Endometrial microvascular endothelial cells (primary cell): ENCODE data around the gene MARCHF10. TPM values are rescaled to one million over a fixed set of nuclear protein-coding genes. Genes with fewer than 3 reads are reported as not detected.
"Not testable (repeated sequence)": the region's sequence is repeated elsewhere in the genome, so short reads cannot be mapped to it uniquely, and the experiment has no call there.

ENCODE experiments used
- in situ Hi-C: cut with HindIII; loops from 2 replicates; pipeline ENCODE4 v1.10.0; 2017; ENCODE audit warnings: low sequenced_read_pairs, low pct_unique_long_range_greater_than_20kb; ENCODE audit errors: inconsistent ontology term
- total RNA-seq: library from RNA; depleted of rRNA; stranded (reverse); fragments of >200 nt; gene quantifications from one replicate; pipeline ENCODE4 v1.2.3, GENCODE V29; 2015; ENCODE audit errors: inconsistent ontology term

MARCHF10 gene
- total RNA-seq, 1 donor from 2014 or later = not detected

DNA sequence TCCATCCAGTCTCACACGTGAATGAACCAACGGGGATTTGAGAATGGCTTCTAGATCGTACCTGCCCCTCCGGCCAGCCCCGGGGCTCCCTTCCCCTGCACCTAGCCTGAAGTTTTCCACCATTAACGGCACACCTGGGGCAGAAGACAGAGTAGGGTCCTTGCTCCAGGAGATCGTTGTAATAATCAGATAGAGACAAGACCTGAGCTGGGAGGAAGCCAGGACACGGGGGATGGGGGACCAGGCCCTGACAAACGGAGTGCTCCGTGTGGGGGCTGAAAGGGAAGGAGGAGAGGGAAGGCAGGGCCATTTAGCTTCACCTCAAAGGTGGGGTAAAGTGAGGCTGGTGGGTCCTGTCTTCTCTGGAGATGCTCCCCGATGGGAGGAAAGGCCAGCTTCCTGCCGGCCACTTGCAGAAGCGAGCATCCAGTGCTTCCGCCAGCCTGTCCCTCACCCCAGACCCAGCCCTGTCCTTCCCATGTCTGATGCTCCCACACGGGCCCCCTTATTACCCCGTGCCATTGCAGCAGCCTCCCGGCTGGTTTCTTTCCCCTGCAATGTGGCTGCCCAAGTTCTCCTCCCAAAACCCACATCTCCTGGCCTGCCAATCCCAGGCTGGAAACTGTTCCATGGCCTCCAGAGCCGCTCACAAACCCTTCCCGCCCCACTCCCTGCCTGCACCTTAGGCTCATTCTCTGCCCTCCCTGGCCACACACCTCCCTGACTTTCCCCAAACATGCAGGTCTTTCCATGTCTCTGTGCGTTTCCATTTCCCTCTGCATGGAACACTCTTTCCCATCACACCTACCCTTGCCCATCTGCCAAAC, 101.3 kb downstream of the MARCHF10 start:
- in situ Hi-C loops = no loop called here

DNA sequence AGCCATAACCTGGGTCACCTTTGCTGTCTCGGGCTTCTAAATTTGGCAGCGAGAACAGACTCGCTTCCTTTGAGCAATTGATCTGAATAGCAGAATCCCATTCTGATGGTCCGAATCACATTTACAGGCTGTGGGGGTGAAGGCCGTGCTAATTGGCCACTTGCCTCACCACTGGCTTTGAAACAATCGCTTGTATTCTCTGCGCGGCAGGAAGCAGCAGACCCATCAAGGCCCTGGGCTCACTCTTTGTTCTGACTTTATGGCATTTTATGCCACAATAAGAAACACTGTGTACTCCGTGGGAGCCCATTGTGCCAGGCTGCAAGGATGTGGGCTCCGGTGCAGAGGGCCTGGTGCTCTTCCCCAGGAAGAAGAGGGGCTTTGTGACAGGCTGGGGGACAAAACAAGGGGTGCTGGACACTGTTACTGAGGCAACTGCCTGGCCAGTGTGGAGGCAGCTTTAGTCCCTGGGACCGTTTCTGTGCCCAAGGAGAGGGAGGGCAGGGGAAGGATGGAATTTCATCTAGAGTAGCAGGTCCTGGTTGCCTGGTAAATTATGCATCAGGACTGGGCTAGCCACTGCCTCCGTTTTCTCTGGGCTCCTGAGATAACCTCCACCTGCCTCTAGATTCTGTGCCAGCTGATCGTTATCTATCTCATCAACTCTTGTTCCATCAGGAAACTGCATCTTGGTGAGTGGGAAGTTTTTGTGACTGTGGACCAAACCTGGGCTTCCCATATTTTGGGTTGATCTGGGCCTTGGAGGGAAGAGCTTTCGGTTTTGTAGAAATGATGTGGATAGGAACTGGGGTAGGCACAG, 102.1 kb downstream of the MARCHF10 start:
- in situ Hi-C loops = no loop called here

DNA sequence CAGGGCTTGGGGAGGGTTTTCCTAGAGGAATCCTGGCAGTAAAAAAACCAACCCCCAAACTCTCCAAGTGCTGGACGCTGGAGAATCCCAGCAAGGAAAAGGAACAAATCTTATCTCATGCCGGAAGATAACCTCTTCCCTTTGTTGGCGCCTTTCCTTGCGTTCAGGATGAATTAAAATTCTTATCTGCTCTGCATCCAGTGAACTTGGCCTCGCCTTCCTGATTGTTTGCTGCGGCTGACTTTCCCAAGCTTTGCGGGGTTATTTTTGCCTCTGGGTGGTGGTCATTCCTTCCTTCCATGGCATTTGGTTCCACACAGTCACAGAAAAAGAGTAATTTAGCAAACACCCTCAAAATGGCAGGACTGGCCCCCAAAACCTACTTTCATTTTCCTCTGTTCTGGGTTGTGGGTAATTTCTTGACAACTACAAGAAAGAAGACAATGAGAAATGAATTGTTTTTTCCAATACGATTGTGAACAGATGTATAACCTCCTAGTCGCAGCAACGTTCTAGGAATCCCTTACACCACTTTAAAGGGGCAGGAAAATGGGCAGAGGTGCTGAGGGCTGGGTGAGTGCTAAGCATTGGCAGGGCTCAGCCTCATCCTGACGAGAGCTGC, 102.8 kb downstream of the MARCHF10 start:
- in situ Hi-C loops = no loop called here

DNA sequence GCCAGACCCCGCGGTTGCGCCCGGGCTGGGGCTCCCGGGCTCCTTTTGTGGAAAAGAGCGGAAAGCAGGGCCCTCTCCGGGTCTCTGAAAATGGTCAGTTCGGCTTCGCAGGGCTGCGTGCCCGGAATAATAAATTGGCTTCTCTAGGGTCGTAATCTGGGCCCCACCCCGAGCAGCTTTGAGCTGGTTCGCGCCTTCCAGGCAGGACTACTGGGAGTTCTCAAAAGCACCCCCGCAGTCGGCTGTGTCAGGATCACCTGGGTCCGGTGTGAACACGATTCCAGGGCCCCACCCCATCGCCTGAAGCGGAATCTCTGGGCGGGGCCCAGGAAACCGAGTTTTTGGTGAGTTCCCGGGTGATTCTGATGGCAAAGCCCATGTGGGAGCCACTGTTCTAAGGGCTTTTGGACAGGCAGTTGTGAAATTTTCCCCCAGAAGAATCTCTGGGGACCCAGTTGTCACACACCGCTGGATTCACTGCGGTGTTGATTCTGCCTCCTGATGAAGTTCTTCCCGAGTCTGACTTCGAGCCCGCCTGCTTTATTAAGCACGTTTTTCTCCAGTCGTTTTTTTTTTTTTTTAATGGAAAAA, 103.6 kb downstream of the MARCHF10 start:
- in situ Hi-C loops = no loop called here

DNA sequence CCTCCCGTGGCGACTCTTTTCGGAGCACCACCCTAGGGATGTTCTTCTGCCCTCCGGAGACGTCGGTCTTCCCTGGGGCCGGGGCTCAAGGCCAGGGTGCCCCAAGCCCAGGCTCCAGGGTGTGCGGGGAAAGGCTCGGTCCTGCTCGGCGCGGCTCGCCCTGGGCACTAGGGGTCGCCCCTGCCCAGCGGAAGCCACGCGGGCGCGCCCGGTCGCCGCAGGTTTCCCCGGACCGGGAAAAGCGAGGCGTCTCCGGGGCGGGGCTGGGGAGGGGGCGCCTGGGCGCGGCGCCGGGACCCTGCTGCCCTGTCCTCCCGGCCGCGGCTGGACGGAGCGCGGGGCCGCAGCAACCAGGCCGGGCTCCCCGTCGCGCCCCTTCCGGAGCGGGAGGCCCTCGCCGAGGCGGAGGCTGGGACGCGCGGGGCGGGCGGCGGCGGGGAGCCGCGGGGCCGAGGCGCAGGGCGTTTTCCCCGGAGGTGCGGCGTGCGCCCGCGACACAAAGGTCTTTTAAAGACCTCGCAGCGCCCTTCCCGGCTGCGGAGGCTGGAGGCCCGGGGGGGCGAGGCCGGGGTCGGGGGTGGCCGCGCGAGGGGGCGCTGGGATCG, 104.2 kb downstream of the MARCHF10 start:
- in situ Hi-C loops = no loop called here

DNA sequence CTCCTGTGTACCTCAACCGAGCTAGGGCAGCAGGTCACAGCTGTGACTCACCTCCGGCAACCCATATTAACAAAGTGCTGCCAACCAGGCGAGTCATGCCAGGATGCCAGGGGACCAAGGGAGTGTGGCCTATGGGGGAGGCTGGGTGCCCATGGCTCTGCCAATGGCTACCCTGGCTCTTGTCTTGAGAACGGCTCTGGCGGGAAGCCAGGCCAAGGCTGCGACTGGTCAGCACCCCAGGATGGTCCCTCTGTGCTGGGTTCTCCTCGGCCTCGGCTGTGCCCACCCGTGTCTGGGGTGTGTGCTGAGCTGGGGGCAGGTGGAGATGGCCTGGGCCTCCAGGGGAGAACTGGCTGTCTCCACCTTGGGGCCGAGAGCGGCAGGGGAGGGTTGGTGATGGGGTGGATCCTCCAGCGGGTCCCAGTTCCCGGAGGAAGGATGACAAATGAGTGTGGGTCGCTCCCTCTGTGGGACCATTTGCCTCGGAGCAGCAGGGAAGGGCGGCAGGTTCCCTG, 104.8 kb downstream of the MARCHF10 start:
- in situ Hi-C loops = no loop called here

DNA sequence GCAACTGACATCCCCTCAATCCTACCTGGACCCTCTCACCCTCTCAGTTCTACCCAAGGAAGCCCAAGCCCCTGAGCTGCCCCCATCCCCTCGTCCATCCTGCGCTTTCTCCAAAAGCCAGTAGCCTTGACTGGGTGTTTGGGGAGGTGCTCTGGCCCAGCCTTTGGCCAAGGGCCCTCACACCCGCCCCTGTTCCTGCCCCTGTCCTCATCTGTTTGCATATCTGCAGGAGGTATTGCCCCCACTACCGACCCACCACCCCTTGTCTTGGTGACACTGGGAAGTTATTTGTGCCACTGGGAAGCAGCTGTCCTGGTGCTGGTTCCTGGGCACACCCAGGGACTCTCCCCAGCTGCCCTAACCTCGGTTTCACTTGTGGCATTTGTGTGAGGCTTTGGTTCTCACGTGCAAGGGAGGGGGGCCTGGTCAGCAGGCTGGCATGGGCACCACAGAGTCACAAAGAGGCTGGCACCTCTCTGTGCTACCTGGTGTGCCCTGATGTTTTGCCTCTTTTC, 105.3 kb downstream of the MARCHF10 start:
- in situ Hi-C loops = no loop called here

DNA sequence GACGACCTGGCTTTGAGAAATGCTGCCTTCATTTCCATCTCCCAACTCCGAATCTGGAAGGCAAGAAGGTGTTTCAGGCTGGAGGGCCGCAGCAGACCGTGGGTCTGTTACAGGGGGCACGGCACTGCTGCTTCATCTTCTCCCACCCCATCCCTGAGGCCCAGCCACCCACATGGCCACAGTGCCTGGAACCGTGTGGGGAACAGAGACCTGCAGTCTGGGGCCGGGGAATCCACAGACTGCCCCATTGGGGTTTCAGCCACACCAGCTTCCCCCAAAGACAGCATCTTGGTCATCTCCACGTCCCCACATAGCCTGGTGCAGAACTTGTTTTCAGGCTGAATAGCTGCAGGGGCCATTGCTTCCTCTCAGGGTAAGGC, 106.4 kb downstream of the MARCHF10 start:
- in situ Hi-C loops = no loop called here

DNA sequence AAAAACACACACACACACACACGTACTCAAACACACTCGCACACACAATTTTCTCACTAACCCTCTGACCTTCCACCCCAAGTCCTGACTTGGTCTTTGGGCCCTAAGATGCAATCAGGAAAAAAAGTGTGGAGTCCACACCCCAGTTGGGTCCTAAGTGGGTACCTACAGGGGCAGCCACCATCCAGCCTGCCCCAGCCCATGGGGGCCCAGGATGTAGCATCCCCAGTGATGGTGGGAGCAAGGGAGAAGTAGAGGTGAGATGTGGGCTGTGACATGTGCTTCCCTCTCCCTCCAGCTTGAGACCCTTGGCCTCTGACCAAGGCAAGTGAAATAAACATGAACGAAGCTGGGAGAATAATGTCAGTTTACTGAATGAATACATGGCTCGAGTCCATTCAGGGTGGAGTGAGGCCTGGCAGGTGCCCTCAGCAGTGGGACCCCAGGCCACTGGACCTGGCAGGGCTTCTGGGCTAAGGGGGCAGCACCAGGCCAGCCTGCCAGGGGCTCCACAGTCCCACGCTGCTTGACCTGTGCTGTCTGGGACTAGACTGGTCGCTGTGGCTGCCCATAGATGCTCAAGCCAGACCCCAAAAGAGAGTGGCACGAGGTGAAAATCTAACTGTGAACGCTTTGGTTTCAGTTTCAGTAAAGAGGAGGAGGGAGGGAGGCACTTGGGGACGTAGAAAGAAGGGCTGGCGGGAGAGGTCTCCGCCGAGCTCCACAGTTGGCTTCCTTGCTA, 107.0 kb downstream of the MARCHF10 start:
- in situ Hi-C loops = no loop called here

DNA sequence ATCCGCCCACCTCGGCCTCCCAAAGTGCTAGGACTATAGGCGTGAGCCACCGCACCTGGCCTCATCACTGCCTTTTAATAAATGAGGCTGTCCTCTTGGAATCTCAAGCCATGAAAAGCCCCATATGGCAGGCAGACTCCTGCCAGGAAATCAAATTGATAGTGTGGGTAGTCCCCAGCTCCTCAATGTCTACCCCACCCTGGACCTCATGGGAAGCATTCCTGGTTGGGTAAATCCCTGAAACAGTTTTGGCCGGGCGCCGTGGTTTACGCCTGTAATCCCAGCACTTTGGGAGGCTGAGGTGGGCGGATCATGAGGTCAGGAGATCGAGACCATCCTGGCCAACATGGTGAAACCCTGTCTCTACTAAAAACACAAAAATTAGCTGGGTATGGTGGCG, 109.7 kb downstream of the MARCHF10 start:
- in situ Hi-C loops = not testable (repeated sequence)

DNA sequence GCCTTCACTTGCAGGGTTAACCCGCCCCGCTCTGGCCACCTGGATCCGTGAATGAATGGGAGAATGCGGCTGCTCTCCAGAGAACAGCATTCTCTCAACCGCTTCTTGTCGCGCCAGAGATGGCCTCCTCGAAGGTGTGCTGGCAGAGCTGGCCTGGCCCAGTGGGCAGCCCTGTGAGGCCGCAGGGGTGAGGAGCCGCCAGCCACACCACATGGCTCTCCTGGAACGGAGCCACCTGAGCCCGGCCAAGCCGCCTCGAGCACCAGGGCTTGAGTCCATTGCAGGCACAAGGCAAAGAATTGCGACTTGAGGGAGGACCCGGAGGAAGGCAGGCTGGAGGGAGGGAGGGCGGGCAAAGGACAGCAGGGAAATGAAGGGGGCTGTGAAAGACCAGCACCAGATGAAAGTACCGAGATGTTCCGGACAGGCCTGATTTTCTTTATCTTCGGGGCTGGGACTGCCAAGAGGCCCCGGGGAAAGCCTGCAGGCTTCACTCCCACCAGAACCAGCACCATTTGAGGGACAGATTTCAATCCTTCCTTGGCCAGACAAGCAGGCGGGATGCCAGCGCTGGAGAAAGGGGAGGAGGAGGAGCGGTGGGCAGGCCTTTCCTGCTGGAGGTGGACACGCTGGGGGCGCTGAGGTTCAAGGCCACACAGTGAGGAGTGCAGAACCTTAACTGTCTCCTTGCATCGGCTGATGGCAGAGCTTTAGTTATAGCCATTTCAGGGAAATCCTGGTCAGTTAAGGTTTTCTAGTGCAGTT, 111.2 kb downstream of the MARCHF10 start:
- in situ Hi-C loops = no loop called here

DNA sequence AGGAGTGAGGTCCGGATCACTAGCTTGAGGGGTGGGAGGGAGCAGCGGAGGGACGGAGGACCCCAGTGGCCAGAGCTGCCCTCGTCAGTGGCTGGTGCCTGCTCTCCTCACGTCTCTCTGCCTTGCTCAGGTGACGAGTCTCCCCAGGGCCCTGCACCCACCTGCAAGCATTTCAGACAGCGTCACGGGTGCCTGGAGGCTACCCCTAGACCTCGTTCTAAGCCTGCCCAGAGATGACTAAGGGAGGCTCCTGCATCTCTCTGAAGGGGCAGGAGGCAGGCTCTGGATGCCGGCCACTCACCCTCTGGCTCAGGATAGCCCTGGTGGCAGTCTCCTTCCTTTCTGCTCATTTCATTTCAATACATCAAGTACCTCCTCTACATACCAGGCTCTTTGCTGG, 111.9 kb downstream of the MARCHF10 start:
- in situ Hi-C loops = no loop called here

DNA sequence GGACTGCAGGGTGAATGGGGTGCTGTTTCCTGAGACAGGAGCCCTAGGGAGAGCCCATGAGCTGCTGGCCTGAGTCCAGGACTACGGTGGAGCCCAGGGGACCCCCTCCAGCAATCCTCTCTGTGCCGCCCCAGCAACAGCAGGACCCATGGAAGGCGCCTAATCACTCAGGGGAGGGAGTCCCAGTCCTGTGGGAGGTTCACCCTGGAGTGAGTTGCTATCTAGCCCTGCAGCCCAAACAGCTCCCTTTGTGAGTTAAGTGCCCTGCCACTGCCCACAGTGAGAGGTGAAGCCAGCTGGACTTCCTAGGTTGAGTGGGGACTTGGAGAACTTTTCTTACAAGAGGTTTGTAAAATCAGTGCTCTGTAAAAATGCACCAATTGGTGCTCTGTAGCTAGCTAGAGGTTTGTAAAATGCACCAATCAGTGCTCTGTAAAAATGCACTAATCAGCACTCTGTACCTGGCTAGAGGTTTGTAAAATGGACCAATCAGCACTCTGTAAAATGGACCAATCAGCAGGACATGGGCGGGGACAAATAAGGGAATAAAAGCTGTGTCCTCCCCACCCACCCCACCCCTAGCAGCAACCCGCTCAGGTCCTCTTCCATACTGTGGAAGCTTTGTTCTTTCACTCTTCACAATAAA, 112.9 kb downstream of the MARCHF10 start:
- in situ Hi-C loops = not testable (repeated sequence)

DNA sequence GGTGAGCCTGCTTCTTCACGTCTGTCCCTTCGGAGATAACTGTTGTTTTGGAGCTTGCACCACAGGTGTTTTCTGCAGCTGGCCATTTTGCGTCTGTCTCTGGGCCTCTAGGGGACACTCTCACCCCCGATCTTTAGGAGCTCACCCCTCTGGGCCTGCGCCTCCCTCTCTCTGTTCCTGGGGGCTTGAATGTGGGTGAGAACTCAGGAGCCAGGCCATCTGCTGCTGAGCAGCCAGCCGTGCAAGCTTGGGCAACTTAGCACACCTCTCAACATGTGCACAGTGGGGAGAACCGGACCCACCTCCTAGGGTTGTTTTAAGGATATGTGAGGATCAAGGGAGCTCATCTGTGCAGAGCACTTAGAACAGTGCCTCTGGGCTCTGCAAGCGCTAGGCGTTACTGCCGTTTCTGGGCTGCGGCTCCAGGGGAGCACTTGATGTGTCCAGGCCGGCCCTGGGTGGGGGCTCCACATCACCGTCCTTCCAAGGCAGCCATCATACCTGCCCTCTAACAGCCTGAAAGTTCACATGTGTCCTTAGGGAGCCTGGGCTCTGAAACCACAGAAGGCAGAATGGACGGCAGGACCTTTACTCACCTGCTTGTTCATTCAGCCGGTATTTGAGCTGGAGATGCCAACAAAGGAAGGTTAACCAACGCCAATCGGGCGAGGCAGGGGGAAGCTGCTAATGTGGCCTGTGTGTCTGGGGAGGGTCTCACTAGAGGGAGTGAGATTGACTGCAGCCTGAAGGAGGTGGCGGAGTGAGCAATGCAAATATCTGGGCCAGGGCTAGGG, 114.3 kb downstream of the MARCHF10 start:
- in situ Hi-C loops = no loop called here

DNA sequence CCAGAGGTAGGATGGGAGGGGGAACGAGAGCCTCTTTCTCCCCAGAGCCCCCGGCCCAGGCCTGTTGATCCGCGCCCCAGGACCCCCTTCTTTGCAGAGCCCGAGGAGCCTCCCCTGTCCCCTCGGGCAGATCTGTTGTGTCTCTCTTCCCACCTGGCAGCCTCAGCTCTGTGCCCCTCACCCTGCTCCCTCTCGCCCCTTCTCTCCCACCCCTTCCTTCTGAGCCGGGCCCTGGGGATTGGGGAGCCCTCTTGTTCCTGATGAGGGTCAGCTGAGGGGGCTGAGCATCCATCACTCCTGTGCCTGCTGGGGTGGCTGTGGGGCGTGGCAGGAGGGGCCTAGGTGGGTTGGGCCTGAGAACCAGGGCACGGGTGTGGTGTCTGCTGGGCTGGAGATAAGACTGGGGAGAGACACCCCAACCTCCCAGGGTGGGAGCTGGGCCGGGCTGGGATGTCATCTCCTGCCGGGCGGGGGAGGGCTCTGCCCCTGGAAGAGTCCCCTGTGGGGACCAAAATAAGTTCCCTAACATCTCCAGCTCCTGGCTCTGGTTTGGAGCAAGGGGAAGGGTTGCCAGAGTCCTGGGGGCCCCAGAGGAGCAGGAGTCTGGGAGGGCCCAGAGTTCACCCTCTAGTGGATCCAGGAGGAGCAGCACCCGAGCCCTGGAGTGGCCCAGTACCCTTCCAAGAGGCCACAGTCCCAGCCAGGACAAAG, 115.2 kb downstream of the MARCHF10 start:
- in situ Hi-C loops = no loop called here
